Measurements from ENCODE around the gene NKX1-2.

NKX1-2 gene

DNA sequence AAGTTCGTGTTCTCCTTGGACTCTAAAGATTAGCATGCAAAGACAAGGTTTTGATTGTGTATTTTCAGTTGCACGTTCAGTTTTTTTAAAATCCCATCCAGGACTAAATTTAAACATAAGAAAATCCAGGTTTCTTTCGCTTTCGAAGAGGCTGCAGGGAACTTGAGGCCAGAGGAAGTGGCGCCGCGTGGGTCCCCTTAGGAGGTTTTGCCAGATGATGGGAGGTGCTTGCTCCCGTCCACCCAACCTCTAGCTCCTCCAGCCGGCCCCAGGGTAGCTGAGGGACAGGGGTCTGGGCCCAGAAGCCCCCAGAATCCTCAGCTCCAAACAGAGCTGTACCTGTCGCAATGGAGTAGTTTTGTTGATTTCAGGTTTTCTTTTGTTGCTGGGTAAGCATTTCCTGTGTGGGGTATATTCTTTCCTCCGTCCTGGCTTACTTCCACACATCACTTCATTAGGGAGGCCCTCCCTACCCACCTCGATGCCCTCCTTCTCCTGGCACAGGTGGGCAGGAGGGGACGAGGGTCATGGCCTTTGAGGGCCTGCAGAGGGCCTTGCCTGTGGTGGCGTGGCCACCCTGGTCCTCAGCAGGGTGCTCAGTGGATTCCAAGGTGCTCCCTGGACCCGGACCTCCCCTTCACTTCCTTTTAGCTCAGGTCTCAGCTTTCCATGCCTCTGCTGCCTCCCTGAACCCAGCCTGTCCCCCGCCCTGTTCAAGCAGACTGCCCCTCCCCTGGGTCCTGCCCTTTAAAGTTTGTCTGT lies 44.4 kb upstream of the NKX1-2 start:
- DNase-seq (ENCODE audit: low read depth): no peak
- TF ChIP-seq, protein P1, sequence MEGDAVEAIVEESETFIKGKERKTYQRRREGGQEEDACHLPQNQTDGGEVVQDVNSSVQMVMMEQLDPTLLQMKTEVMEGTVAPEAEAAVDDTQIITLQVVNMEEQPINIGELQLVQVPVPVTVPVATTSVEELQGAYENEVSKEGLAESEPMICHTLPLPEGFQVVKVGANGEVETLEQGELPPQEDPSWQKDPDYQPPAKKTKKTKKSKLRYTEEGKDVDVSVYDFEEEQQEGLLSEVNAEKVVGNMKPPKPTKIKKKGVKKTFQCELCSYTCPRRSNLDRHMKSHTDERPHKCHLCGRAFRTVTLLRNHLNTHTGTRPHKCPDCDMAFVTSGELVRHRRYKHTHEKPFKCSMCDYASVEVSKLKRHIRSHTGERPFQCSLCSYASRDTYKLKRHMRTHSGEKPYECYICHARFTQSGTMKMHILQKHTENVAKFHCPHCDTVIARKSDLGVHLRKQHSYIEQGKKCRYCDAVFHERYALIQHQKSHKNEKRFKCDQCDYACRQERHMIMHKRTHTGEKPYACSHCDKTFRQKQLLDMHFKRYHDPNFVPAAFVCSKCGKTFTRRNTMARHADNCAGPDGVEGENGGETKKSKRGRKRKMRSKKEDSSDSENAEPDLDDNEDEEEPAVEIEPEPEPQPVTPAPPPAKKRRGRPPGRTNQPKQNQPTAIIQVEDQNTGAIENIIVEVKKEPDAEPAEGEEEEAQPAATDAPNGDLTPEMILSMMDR (conservative IDR thresholded peaks at IDR 0.05; ENCODE audit: low read length): no peak
- no peak overlapping the region for H3K4me3 ChIP-seq (ENCODE audit: low read length)

DNA sequence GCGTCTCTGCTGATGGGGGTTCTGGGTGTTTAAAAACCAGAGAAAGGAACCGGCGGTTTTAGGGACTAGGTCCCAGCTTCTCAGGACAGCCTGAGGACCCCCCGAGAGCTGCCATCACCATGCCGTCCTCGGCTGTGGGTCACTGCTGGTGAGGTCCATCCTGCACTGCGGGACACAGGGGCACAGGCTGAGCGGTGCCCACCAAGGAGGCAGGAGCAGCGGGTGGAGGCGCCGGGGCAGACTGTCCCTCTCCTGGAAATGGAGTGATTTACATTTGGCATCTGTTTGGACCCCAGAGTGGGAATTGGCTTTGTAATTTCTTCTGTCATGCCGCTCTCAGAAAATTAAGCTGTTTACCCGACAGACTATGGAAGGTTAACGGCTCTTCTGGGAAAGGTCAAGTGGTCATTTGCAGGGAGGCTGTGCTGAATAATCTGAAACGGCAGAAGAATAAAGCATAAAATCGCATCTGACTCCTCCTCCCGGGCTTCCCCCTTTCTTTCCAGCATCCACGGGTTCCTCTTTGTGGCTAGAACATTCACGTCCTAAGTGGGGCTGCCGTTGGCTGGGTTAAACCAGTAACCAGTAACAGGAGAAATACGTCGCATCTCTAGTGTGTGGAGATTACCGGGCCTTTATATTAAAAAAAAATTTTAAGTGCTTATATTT lies 43.5 kb upstream of the NKX1-2 start:
- no peak for DNase-seq (ENCODE audit: low read depth)
- H3K4me3 ChIP-seq (ENCODE audit: low read length): no peak overlapping the region
- TF ChIP-seq, protein P1 (conservative IDR thresholded peaks at IDR 0.05; ENCODE audit: low read length): no peak

DNA sequence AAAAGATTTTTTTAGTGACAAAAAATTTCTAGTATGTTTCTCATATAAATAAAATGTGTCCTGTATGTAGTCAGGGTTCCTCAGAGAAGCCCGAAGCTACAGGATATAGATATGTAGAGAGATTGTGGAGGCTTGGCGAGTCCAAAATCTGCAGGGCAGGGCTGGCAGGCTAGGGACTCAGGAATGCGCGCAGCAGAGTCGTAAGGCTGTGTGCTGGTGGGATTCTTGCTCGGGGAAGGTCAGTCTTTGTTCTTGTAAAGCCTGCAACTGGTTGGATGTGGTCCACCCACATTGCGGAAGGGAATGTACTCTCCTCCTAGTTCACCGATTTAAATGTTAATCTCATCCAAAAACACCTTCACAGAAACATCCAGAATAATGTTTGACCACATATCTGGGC lies 42.4 kb upstream of the NKX1-2 start:
- H3K4me3 ChIP-seq (ENCODE audit: low read length): no peak overlapping the region
- TF ChIP-seq, protein P1 (conservative IDR thresholded peaks at IDR 0.05; ENCODE audit: low read length): no peak
- no peak for DNase-seq (ENCODE audit: low read depth)

DNA sequence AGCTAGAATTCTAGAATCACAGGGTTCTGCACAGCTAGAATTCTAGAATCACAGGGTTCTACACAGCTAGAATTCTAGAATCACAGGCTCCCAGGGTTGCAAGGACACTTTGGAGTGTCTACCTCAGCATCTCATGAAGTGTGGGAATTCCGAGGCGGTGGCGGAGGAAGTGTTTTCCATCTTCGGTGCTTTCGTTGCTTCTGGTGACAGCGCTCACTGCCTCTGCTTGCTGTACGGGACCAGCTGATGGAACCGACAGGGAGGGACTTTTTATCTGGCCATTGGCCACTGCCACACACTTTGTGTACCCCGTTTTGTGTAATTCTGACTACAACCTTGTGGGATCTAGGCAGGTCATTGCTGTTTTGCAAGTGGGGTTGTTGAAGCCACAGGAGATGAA lies 41.3 kb upstream of the NKX1-2 start:
- DNase-seq (ENCODE audit: low read depth): no peak
- H3K4me3 ChIP-seq (ENCODE audit: low read length): no peak overlapping the region
- TF ChIP-seq, protein P1 (conservative IDR thresholded peaks at IDR 0.05; ENCODE audit: low read length): no peak

DNA sequence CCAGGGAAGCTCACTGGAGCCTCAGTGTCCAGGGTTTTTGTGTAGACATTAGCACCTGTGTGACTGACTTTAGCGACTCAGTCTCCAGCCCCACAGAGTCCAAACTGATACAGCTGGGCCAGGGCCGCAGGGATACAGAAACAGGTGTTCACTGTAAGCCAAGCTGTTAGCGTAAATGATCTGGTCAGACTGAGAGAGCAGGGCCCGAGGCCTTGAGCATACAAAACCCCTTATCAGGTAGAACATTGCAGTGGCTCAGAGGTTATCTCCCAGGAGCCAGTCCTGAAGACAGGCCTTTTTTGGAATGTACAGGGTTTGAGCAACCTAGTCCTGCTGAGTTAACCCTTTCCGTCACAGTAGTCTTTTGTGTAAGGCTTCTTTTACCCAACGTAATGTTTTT lies 36.8 kb upstream of the NKX1-2 start:
- TF ChIP-seq, protein P1 (conservative IDR thresholded peaks at IDR 0.05; ENCODE audit: low read length): no peak
- no peak for DNase-seq (ENCODE audit: low read depth)
- H3K4me3 ChIP-seq (ENCODE audit: low read length): no peak overlapping the region

DNA sequence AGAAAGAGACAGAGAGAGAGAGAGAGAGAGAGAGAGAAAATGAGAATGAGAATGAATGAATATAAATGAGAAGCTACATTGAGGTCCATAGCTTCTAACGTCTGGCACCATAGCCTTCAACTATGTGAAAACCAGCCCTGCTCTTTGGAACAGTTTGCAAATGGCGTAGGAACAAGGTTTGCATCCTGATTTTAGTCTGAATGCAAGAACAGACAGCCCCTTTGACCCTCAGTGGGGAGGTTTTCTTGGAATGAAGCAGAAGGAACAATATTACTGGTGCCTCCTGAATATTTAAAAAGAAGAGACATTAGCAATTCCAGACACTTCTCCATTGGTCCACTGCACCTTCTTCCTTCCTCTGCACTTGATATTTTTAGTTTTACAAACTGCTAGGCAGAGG lies 34.8 kb upstream of the NKX1-2 start:
- no peak overlapping the region for H3K4me3 ChIP-seq (ENCODE audit: low read length)
- no peak for DNase-seq (ENCODE audit: low read depth)
- TF ChIP-seq, protein P1 (conservative IDR thresholded peaks at IDR 0.05; ENCODE audit: low read length): no peak

DNA sequence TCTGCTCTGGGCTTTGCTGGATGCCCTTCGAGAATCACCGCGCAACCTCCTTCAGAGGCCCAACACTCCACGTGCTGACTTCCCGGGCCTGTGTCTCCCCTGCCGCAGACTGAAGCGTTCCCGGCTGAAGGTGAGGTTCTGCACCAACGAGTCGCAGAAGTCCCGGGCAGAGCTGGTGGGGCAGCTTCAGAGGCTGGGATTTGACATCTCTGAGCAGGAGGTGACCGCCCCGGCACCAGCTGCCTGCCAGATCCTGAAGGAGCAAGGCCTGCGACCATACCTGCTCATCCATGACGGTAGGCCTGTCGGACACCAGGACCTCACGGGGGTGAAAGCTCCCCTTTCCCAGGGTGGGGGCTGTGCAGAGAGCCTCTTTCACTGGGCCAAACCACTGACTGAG lies 34.2 kb upstream of the NKX1-2 start:
- DNase-seq (ENCODE audit: low read depth): no peak
- H3K4me3 ChIP-seq (ENCODE audit: low read length): no peak overlapping the region
- TF ChIP-seq, protein P1 (conservative IDR thresholded peaks at IDR 0.05; ENCODE audit: low read length): no peak

Data from AG10803 (cell line).